Stimulated activated naive CD8-positive, alpha-beta T cell treated with anti-CD3 and anti-CD28 coated beads, Interleukin-15, Interleukin-2, amounts not matched to agents 100 ng/mL and 50 ng/mL, for 24 hours (primary cell): Measurements from ENCODE around the gene ATP5F1A.
"Not testable (repeated sequence)": the region's sequence is repeated elsewhere in the genome, so short reads cannot be mapped to it uniquely, and the experiment has no call there.

Experiments used
- H3K27ac Mint-ChIP-seq: one replicate; pipeline ENCODE4 v1.8.0; 2021; ENCODE audit warnings: mild to moderate bottlenecking, mixed read lengths
- H3K27me3 Mint-ChIP-seq: one replicate; pipeline ENCODE4 v1.8.0; 2021; ENCODE audit warnings: mixed read lengths
- H3K36me3 Mint-ChIP-seq: one replicate; pipeline ENCODE4 v1.8.0; 2021; ENCODE audit warnings: low read depth, mixed read lengths
- H3K4me1 Mint-ChIP-seq: one replicate; pipeline ENCODE4 v1.8.0; 2021; ENCODE audit warnings: low read depth, mixed read lengths
- H3K4me3 Mint-ChIP-seq: one replicate; pipeline ENCODE4 v1.8.0; 2021; ENCODE audit warnings: mild to moderate bottlenecking, mixed read lengths
- H3K9me3 Mint-ChIP-seq: one replicate; pipeline ENCODE4 v1.8.0; 2021; ENCODE audit warnings: mixed read lengths

Gene ATP5F1A

DNA sequence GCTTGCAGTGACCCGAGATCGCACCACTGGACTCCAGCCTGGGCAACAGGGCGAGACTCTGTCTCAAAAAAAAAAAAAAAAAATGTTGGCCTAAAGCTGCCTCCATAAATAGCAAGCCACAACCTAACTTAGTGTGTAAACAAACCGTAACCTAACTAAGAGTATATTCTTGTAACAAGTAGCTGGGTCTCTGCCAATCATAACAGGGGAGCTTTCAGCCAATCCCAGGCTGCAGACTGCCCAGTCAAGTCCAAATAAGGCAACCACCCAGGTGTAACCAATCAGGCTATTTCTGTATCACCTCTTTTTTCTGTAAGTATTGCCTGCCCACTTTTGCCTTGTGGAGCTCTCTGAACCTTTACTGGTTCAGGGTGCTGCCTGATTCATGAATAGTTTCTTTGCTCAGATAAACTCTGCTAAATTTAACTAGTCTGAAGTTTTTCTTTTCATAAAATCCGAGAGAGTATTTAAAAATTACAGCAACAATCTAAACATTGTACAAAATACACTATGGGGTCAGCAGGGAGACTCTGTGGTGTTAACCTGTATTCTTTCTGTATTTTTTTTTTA is 30.6 kb downstream of the ATP5F1A start:
- H3K27me3 Mint-ChIP-seq: no peaks in the 10 kb centered on the region
- H3K4me1 Mint-ChIP-seq: peaks cover 43% of the 10 kb centered on the region

DNA sequence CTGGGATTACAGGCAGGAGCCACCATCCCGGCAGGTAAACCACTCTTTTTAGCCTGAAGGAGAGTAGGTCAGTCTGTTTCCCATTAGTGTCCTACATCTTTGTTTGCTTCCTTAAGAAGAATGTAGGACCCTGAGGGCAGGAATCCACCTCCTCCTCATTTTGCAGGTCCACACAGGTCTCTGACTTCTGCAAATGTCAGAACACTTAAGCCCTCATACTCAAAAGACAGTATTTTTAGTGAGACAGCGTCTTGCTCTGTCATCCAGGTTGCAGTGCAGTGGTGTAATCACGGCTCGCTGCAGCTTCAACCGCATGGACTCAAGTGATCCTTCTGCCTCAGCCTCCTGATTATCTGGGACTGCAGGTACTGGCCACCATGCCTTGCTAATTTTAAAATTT is 35.3 kb downstream of the ATP5F1A start:
- Mint-ChIP-seq H3K27me3 (no peaks in the 10 kb centered on the region), H3K27ac (no peak overlapping the region), H3K4me3 (no peak overlapping the region), H3K4me1 (peaks cover 25% of the 10 kb centered on the region), H3K36me3 (no peaks in the 10 kb centered on the region), H3K9me3 (no peaks in the 10 kb centered on the region)

More for the DNA sequence above, 30.6 kb downstream of the ATP5F1A start:
- H3K27ac Mint-ChIP-seq: no peak overlapping the region
- H3K36me3 Mint-ChIP-seq: peaks cover 13% of the 10 kb centered on the region
- no peaks in the 10 kb centered on the region for H3K9me3 Mint-ChIP-seq
- no peak overlapping the region for H3K4me3 Mint-ChIP-seq

DNA sequence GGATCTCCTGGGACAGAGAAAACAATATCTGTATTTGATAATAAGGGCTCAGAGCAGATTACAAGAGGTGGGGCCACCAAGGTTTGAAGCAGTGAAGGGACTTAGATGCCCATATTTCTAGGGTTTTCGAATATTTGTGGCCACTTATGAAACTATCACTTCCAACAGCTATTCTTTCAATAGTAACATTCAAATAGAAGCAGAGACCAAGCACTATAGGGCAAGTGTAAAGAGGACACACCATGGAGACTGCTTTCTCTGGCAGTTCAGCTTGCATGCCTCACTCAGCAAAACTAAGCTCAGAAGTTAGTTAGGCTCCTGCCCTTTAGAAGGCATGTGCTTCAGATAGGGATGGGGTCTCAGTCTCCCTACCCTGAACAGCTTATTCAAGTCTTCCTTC is 36.3 kb downstream of the ATP5F1A start:
- H3K27me3 Mint-ChIP-seq: no peaks in the 10 kb centered on the region
- H3K36me3 Mint-ChIP-seq: no peaks in the 10 kb centered on the region
- no peaks in the 10 kb centered on the region for H3K9me3 Mint-ChIP-seq
- no peak overlapping the region for H3K27ac Mint-ChIP-seq
- peaks cover 22% of the 10 kb centered on the region for H3K4me1 Mint-ChIP-seq
- H3K4me3 Mint-ChIP-seq: no peak overlapping the region

DNA sequence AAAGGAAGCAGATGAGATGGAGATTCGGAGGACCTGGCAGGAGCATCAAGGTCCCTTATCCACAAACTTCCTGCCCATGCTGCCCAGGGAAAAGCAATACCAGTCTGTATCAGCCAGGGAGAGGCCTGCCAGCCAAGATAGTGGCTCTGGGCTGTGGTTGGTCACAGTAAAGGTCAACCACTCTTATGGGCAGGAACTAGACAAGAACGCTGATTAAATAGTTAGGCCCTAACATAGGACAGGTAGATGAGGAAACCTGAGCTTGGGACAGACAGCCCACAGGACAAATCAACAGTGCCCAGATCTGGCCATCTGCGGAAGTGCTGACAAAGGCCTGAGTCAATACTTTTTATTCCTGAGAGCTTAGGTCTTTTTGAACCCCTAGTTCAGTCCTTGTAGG is 36.7 kb downstream of the ATP5F1A start:
- Mint-ChIP-seq H3K36me3 (no peaks in the 10 kb centered on the region), H3K27me3 (no peaks in the 10 kb centered on the region), H3K4me1 (peaks cover 23% of the 10 kb centered on the region), H3K27ac (no peak overlapping the region), H3K4me3 (no peak overlapping the region), H3K9me3 (no peaks in the 10 kb centered on the region)

DNA sequence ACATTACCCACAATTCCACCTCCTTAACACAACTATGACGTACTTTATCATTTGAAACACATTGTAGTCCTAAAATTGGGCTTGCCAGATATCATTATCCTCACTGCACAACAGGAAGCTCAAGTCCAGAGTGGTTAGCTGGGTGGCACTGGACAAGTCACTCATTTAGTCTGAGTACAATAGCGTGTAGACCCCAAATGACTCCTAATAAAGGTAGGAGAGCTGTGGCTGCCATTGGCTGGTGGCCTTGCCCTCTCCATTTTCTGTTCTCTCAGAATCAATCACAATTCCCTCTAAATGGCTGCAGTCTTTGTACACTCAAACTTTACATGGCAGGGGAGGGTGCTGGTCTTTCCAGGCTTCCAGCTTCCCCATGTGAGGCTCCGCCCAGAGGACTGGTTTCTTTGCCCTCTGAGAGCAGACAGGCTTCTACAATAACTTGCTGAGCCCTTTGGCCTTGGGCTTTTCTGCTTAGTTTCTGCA is 37.7 kb downstream of the ATP5F1A start:
- H3K4me3 Mint-ChIP-seq: no peak overlapping the region

DNA sequence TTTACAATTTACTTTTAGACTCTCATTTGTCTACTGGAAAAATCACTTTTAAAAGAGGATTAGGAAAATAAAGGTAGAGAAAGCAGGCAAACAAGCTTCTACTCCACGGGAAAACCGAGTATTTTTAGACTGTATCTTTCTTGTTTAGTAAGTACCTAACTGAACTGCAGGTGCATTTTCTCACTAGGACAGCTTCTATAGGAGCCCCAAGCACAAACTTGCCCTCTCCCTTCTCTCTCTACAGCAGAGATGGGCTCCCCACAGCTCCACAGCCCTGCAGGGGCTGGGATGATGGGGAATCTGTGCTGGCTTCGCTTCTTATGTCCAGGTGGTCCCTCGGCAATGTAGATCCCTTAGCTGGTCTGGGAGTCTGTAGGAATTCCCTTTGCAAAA is 42.3 kb downstream of the ATP5F1A start:
- Mint-ChIP-seq H3K4me1 (peaks cover 48% of the 10 kb centered on the region), H3K4me3 (peak overlapping the region; percentile 49), H3K27ac (peak overlapping the region; percentile 69)

More for the DNA sequence above, 37.7 kb downstream of the ATP5F1A start:
- H3K27me3 Mint-ChIP-seq: no peaks in the 10 kb centered on the region
- H3K27ac Mint-ChIP-seq: no peak overlapping the region
- no peaks in the 10 kb centered on the region for H3K9me3 Mint-ChIP-seq
- H3K36me3 Mint-ChIP-seq: no peaks in the 10 kb centered on the region
- peaks cover 33% of the 10 kb centered on the region for H3K4me1 Mint-ChIP-seq

DNA sequence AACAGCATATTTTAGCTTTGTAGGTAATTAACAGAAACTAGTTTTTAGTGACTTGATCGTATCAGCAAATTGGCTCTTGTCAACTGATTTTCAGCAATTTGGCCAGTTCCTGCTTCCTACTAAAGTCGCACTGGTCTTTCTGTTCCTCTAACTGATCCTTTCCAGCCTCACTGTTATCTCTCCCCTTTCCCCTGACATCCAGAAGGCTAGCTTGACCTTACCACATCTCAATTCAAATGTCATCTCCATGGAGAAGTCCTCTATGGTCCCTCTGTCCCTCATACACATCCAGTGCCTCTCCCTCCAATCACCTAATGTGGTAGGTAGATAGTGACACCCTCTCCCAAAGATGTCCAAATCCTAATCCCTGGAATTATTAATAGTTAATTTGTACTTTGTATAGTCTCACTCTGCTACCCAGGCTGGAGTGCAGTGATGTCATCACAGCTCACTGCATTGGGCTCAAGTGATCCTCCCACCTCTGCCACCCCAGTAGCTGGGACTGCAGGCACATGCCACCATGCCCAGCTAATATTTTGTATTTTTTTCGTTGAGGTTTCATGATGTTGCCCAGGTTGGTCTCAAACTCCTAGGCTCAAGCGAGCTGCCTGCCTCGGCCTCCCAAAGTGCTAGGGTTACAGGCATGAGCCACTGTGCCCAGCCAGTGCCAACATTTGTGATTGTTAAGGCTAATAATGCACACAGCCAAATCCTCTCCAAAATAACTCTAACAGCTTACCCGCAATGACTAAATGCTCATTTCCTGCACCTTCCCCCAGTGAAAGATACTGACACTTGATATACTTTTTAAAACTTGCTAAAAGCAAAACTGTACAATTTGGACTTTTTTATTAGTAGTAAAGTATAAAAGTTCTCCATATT is 42.9 kb downstream of the ATP5F1A start:
- Mint-ChIP-seq H3K27me3 (no peaks in the 10 kb centered on the region), H3K4me1 (peaks cover 48% of the 10 kb centered on the region), H3K27ac (peak overlapping the region; percentile 69), H3K9me3 (no peaks in the 10 kb centered on the region), H3K36me3 (peaks cover 7% of the 10 kb centered on the region), H3K4me3 (peak overlapping the region; percentile 2)

More for the DNA sequence above, 42.3 kb downstream of the ATP5F1A start:
- no peaks in the 10 kb centered on the region for H3K27me3 Mint-ChIP-seq
- no peaks in the 10 kb centered on the region for H3K9me3 Mint-ChIP-seq
- H3K36me3 Mint-ChIP-seq: peaks cover 7% of the 10 kb centered on the region

DNA sequence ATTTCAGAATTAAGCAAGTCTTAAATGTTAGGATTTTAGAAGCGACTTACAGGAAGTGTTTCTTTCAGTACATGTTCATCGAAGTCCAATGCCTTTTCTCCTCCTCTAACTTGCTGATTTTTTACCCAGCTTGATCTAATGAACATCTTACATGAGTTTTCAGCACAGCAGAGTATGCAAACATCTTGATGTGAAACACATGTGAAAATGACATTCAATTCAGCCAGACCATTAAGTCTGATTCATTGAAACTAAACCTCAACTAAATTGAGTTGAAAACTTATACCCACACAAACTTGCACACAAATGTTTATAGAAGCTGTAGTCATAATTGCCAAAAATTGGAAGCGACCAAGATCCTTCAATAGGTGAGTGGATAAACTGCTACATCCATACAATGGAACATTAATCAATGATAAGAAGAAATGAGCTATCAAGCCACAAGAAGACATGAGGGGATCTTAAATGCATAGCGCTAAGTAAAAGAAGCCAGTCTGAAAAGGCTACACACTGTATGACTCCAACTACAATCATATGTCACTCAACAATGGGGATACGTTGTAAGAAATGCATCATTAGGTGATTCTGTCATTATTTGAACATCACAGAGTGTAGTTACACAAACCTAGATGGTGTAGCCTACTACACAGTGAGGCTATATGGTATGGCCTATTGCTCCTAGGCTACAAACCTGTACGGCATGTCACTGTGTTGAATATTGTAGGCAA is 44.6 kb downstream of the ATP5F1A start:
- H3K4me3 Mint-ChIP-seq: no peak overlapping the region
- no peak overlapping the region for H3K27ac Mint-ChIP-seq
- peaks cover 48% of the 10 kb centered on the region for H3K4me1 Mint-ChIP-seq
- H3K36me3 Mint-ChIP-seq: peaks cover 7% of the 10 kb centered on the region
- H3K27me3 Mint-ChIP-seq: no peaks in the 10 kb centered on the region
- H3K9me3 Mint-ChIP-seq: no peaks in the 10 kb centered on the region

DNA sequence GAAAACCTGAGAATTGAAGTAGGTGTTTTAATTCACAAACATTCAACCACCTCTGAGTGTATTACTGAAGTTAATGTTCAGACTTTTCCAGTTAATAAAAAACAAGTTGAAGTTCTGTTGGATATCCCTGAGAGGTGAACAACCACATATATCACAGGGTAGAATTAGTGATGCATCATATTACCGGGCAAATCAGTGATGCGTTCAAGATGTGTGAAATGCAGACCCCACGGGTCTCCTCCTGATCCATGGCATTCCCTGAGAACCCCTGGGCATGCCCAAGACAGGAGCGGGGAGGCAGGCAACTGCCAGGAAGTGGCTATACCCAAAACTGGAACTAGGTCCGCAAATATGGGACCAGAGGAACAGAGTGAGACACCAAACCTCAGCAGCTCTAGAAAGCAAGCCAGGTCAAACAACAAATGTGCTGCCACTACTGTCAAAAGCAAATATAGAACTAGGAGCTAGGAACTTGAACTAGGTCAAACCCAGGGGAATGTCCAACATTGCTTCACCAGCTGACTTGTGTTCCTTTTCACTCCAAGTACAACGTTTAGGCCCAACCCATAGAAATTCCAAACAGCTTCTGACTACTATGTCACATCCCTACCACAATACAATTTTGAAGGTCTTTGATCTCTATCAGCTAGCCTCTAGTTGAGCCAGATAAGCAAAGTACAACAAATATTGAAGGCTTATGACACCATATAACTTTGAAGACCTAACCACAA is 46.2 kb downstream of the ATP5F1A start:
- no peak overlapping the region for H3K27ac Mint-ChIP-seq
- H3K36me3 Mint-ChIP-seq: peaks cover 7% of the 10 kb centered on the region

DNA sequence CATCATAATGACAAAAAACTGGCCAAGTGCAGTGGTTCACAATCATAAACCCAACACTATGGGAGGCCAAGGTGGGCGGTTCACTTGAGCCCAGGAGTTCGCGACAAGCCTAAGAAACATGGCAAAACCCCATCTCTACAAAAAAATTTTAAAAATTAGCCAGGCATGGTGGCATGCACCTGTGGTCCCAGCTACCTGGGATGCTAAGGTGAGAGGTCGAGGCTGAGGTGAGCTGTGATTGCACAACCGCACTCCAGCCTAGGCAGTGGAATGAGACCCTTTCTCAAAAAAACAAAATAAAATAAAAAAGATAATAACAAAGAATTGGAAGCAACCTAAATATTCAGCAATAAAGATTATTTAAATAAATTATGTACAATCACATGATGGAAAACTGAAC is 47.8 kb downstream of the ATP5F1A start:
- no peaks in the 10 kb centered on the region for H3K27me3 Mint-ChIP-seq
- H3K4me3 Mint-ChIP-seq: no peak overlapping the region
- H3K4me1 Mint-ChIP-seq: peaks cover 35% of the 10 kb centered on the region
- H3K36me3 Mint-ChIP-seq: peaks cover 7% of the 10 kb centered on the region
- H3K9me3 Mint-ChIP-seq: no peaks in the 10 kb centered on the region
- H3K27ac Mint-ChIP-seq: no peak overlapping the region

More for the DNA sequence above, 46.2 kb downstream of the ATP5F1A start:
- Mint-ChIP-seq H3K4me1 (peaks cover 48% of the 10 kb centered on the region), H3K9me3 (no peaks in the 10 kb centered on the region), H3K27me3 (no peaks in the 10 kb centered on the region), H3K4me3 (no peak overlapping the region)

DNA sequence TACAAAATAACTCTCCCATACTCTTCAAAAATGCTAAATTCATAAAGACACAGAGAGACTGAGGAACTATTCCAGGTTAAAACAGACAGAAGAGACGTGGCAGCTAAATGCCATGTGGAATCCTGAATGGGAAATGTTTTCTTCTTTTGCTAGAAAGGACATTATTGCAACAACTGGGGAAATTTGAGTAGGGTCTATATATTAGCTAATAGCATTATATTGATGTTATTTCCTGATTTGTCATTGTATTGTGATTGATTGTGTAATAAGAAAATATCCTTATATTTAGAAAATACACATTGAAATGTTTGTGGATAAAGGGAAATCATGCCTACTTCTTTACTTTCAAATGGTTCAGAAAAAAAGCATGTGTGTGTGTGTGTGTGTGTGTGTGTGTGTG is 49.5 kb downstream of the ATP5F1A start:
- Mint-ChIP-seq H3K27me3 (no peaks in the 10 kb centered on the region), H3K9me3 (no peaks in the 10 kb centered on the region), H3K4me1 (peaks cover 23% of the 10 kb centered on the region), H3K27ac (no peak overlapping the region), H3K4me3 (no peak overlapping the region), H3K36me3 (peaks cover 3% of the 10 kb centered on the region)

DNA sequence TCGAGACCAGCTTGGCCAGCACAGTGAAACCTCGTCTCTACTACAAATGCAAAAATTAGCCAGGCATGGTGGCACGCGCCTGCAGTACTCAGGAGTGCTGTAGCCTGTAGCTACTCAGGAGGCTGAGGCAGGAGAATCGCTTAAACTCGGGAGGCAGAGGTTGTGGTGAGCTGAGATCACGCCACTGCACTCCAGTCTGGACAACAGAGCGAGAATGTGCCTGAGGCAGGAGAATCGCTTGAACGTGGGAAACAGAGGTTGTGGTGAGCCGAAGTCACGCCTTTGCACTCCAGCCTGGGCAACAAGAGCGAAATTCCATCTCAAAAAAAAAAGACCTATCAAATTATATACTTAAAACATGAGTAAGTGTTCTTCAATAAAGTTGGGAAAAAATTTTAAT is 50.7 kb downstream of the ATP5F1A start:
- H3K4me1 Mint-ChIP-seq: peaks cover 23% of the 10 kb centered on the region
- not testable (repeated sequence) for H3K9me3 Mint-ChIP-seq, H3K27me3 Mint-ChIP-seq, H3K27ac Mint-ChIP-seq, H3K36me3 Mint-ChIP-seq, H3K4me3 Mint-ChIP-seq

DNA sequence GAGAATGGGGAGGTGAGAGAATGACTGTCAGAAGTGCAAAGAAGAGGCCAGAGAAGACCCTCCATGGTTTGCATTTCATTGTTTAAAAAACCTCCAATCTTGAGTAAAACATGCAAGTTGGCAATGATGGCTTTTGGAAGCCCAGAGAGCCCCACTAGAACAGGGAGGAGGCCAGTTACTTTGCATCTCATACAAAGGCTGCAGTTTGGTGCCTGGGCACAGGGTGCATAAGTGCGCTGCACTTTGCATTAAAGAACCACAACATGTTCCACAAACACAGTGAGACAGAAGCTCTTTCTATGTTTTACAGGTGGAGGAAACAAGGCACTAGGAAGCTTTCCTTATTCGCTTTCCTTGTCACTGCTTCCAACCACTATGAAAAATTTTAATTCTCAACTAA is 51.4 kb downstream of the ATP5F1A start:
- H3K4me1 Mint-ChIP-seq: peaks cover 23% of the 10 kb centered on the region

DNA sequence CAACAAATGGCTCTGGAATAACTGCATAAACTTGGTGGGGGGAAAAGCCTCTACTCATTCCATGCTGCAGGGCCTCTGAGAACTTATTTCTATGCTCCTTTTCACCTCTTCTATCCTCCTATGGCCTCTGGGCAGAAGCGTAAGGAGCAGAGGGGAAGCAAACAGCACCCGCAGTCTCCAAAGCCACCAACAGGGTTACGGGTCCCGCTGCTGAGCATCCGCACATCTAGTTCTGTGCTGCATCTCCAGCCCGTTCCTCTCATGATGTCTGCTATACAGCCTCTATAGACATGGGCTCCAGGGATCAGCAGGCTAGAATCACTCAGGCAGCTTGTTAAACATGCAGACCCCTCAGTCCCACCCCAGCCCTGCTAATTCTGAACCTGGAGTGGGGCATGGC is 52.0 kb downstream of the ATP5F1A start:
- no peak overlapping the region for H3K27ac Mint-ChIP-seq
- no peaks in the 10 kb centered on the region for H3K36me3 Mint-ChIP-seq
- no peak overlapping the region for H3K4me3 Mint-ChIP-seq
- no peaks in the 10 kb centered on the region for H3K9me3 Mint-ChIP-seq
- H3K4me1 Mint-ChIP-seq: peaks cover 24% of the 10 kb centered on the region
- H3K27me3 Mint-ChIP-seq: no peaks in the 10 kb centered on the region

More for the DNA sequence above, 51.4 kb downstream of the ATP5F1A start:
- Mint-ChIP-seq H3K27me3 (no peaks in the 10 kb centered on the region), H3K36me3 (no peaks in the 10 kb centered on the region), H3K9me3 (no peaks in the 10 kb centered on the region), H3K27ac (no peak overlapping the region), H3K4me3 (no peak overlapping the region)
